SK-N-SH (cell line): Measurements from ENCODE around the gene DLGAP5.

Experiments used
- CTCF ChIP-seq: fragments of 200-600 bp; sonication (generic); IDR thresholded peaks from 2 replicates; pipeline ENCODE4 v1.6.1; 2017; ENCODE audit warnings: antibody characterized with exemption, mild to moderate bottlenecking, moderate library complexity
- MAX ChIP-seq: IDR thresholded peaks from 2 replicates; pipeline ENCODE4 v1.4.0; 2012; ENCODE audit warnings: low read depth
- REST ChIP-seq: IDR thresholded peaks from 2 replicates; pipeline ENCODE4 v1.6.1; 2012; ENCODE audit warnings: mild to moderate bottlenecking, low read depth, low read length, moderate library complexity

- TF ChIP-seq REST (no peak), CTCF (no peak), MAX (no peak)
Observed at GRCh38 chr14:55238019-55238680, 46.8 kb upstream of the DLGAP5 start.
